Heart left ventricle (tissue), 16 donors: ENCODE data around the gene PANX3. TPM values are rescaled to one million over a fixed set of nuclear protein-coding genes. Genes with fewer than 3 reads are reported as not detected.

Source experiments
- ATAC-seq, 4 donors: fragments of 200-7000 bp; cut with Tn5 transposase; one replicate each; pipeline ENCODE4 v1.9.1; 2020 to 2022; ENCODE audit warnings: moderate library complexity in 4 of 4, mild to moderate bottlenecking in 3 of 4, moderate number of reproducible peaks in 1 of 4
- DNase-seq, 5 donors: peaks; one replicate each; pipeline ENCODE4 v3.0.0-alpha.2; 2020
- H3K27ac ChIP-seq, 12 donors: fragments of 200-600 bp; sonication (generic) in 4 of 12; one replicate each; pipeline versions ENCODE4 v1.5.0 to v1.8.0; 2016 to 2022; ENCODE audit warnings: mild to moderate bottlenecking in 2 of 12
- H3K27me3 ChIP-seq, 9 donors: fragments of 200-600 bp; sonication (generic) in 2 of 9; one replicate each; pipeline versions ENCODE4 v1.5.1 to v1.8.0; 2016 to 2022; ENCODE audit warnings: mild to moderate bottlenecking in 3 of 9
- H3K36me3 ChIP-seq, 9 donors: fragments of 200-600 bp; sonication (generic) in 2 of 9; one replicate each; pipeline versions ENCODE4 v1.5.0 to v1.8.0; 2018 to 2022; ENCODE audit warnings: mild to moderate bottlenecking in 2 of 9
- H3K4me1 ChIP-seq, 12 donors: fragments of 200-600 bp; sonication (generic) in 4 of 12; one replicate each; pipeline versions ENCODE4 v1.5.0 to v1.8.0; 2016 to 2022; ENCODE audit warnings: mild to moderate bottlenecking in 3 of 12
- H3K4me3 ChIP-seq, 12 donors: fragments of 200-600 bp; sonication (generic) in 4 of 12; one replicate each; pipeline versions ENCODE4 v1.5.0 to v1.8.0; 2017 to 2022; ENCODE audit warnings: mild to moderate bottlenecking in 9 of 12, moderate library complexity in 4 of 12
- H3K9me3 ChIP-seq, 12 donors: fragments of 200-600 bp; sonication (generic) in 4 of 12; one replicate each; pipeline versions ENCODE4 v1.5.0 to v1.8.0; 2016 to 2022; ENCODE audit warnings: mild to moderate bottlenecking in 1 of 12
- POLR2A ChIP-seq, 2 donors: fragments of 450-650 bp; IDR thresholded peaks; one replicate each; pipeline ENCODE4 v1.6.1; 2017; ENCODE audit warnings: antibody characterized with exemption in 2 of 2, mild to moderate bottlenecking in 2 of 2, moderate library complexity in 2 of 2
- WGBS, 4 donors: extraction: QIAGEN DNeasy Blood & Tissue Kit in 2 of 4; methylation state at CpG; one replicate each; pipeline versions ENCODE4 v1.1.5 to v1.1.7; 2013 to 2018; 5-methylcytosine and 5-hydroxymethylcytosine counted together
- intact Hi-C, 10 donors: fragments of 100-400 bp; cut with DNase I; formaldehyde crosslinking; loops; one replicate each; pipeline versions ENCODE4 v1.11.1 to v1.14.2; 2022
- polyA plus RNA-seq, 2 donors: library from polyadenylated mRNA; stranded (reverse); fragments of 200-250 nt; gene quantifications; one replicate each; pipeline ENCODE4 v1.2.3, GENCODE V29; 2013
- total RNA-seq, 9 donors: library from RNA; depleted of rRNA in 2 of 9; stranded (reverse); fragments of >200 nt in 2 of 9; fragmentation: NEBNext Ultra II Directional in 3 of 9; extraction: Animal tissue kit (Norgen Biotek cat#: 25700) in 3 of 9; gene quantifications; one replicate each; pipeline versions ENCODE4 v1.1.0 to v1.2.4, GENCODE V29; 2016 to 2023
- TF ChIP-seq, protein P1 (sequence below), 12 donors: fragments of 200-600 bp; sonication (generic) in 4 of 12; IDR thresholded peaks; one replicate each; pipeline versions ENCODE4 v1.5.0 to v1.8.0; 2018 to 2022; ENCODE audit warnings: antibody characterized with exemption in 12 of 12, mild to moderate bottlenecking in 5 of 12
- donor health status: ischemic (EF 13 %, LVEDD 7.1; RV severe dilation, severe dysfunction).
- donor health status: healthy with polysubstance abuse.
- donor health status: DM: no; HTN: yes; CAD: no.
- donor health status: DM: no; HTN: no; CAD: no.
- donor health status: ischemic (EF 25% LVEDD 6.9; RV normal size, moderate dysfunction).
- donor health status: ischemic (EF 25% LVEDD 5.7; RV mildly dilated, moderate dysfunction).
- donor health status: healthy.
- donor health status: DM: yes; HTN: yes; CAD: no.
- donor health status: ischemic (EF 35%, LVEDD 5.7; RV mildly dilated, moderate dysfunction).
- donor health status: nonischemic (EF 11% LVEDD 7.7; RV severe dilation, severe dysfunction).
- donor health status: DM: yes; HTN: yes; CAD: no.
- donor health status: PGD.
- donor health status: ischemic (EF 29% LVEDD 5.4; RV normal size, mild dysfunction).
- donor health status: nonischemic (EF 23%, LVEDD 6.1; RV moderate dilation, normal function).

The PANX3 gene
- total and polyA plus RNA-seq, 11 donors, result not detected

DNA sequence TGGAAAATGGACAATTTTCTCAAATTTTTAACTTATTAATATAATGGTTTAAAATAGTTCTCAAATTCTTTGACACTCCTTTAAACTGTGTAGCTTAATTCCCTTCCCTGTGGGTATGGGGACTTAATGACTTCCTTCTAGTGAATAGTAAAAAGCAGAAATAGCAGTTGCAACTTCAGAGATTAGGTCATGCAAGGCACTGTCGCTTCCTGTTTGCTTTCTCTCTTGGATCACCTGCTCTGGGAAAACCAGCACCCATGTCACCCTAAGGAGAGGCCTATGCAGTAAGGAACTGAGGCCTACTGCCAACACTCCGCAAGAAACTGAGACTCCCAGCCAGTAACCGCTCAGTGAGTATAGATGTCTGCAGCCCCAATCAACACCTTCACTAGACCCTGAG lies 5.5 kb upstream of the PANX3 start:
- TF ChIP-seq POLR2A (IDR thresholded peaks at IDR 0.05), result no peak
- TF ChIP-seq, protein P1, sequence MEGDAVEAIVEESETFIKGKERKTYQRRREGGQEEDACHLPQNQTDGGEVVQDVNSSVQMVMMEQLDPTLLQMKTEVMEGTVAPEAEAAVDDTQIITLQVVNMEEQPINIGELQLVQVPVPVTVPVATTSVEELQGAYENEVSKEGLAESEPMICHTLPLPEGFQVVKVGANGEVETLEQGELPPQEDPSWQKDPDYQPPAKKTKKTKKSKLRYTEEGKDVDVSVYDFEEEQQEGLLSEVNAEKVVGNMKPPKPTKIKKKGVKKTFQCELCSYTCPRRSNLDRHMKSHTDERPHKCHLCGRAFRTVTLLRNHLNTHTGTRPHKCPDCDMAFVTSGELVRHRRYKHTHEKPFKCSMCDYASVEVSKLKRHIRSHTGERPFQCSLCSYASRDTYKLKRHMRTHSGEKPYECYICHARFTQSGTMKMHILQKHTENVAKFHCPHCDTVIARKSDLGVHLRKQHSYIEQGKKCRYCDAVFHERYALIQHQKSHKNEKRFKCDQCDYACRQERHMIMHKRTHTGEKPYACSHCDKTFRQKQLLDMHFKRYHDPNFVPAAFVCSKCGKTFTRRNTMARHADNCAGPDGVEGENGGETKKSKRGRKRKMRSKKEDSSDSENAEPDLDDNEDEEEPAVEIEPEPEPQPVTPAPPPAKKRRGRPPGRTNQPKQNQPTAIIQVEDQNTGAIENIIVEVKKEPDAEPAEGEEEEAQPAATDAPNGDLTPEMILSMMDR (IDR thresholded peaks at IDR 0.05), result no peak
- H3K9me3 ChIP-seq, result no peaks in the 10 kb centered on the region
- 65 to 78% (median 67%) methylated on average over 3 of the region's 3 CpGs for WGBS, 4 donors
- H3K4me1 ChIP-seq, result no peaks in the 10 kb centered on the region
- intact Hi-C loops, result no loop called here
- DNase-seq (no peak), ATAC-seq (peak in 2 of 4 donors; percentile 36 to 39)
- no peaks in the 10 kb centered on the region for H3K27me3 ChIP-seq
- H3K4me3 ChIP-seq, result no peak overlapping the region
- no peaks in the 10 kb centered on the region for H3K36me3 ChIP-seq
- no peak overlapping the region for H3K27ac ChIP-seq

DNA sequence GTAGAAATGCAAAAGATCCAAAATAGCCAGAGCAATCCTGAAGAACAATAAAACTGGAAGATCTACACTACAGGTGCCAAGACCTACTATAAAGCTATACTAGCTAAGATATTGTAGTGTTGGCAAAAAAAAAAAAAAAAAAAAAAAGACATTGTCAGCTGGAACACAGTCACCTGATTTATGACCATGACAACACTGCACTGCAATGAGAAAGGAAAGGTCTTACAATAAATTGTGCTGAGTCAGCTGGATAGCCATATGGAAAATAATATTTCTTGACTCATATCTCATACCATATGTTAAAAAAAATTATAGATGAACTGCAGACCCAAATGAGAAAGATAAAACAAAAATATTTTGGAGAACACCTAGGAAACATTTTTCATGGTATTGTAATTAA lies 3.1 kb upstream of the PANX3 start:
- Histone ChIP-seq H3K27me3 (no peaks in the 10 kb centered on the region), H3K27ac (no peak overlapping the region), H3K4me1 (no peaks in the 10 kb centered on the region), H3K9me3 (no peaks in the 10 kb centered on the region), H3K4me3 (no peak overlapping the region), H3K36me3 (no peaks in the 10 kb centered on the region)
- no peak for TF ChIP-seq POLR2A (IDR thresholded peaks at IDR 0.05)
- TF ChIP-seq, protein P1 (IDR thresholded peaks at IDR 0.05), result no peak
- DNase-seq, result no peak
- ATAC-seq, result no peak
- intact Hi-C loops, result no loop called here

DNA sequence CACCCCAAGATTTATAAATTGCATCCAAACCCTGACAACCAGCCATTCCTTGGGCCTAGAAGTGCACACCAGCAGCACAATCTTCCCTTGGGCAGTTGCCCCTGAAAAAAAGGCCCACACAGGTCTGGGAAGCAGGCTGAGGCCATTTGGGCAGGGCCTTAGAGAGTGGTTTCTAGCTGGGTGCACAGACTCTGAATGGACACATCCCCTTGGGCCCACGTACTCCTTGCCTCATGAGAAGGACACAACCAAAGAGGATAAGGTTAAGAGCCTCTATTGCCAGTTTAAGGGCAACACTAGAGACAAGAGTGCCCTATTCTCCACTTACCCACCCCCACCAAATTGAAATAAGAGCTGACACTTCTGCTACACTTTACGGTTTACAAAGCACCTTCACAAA lies 933 bp upstream of the PANX3 start:
- peaks cover 0 to 17% (median 0%) of the 10 kb centered on the region in 9 donors for H3K27me3 ChIP-seq
- no peak for ATAC-seq
- DNase-seq, result no peak
- intact Hi-C loops, result no loop called here
- no peaks in the 10 kb centered on the region for H3K9me3 ChIP-seq
- H3K27ac ChIP-seq, result no peak overlapping the region
- TF ChIP-seq, protein P1 (IDR thresholded peaks at IDR 0.05), result no peak
- TF ChIP-seq POLR2A (IDR thresholded peaks at IDR 0.05), result no peak
- H3K4me1 ChIP-seq, result no peaks in the 10 kb centered on the region
- H3K4me3 ChIP-seq, result no peak overlapping the region
- WGBS, 4 donors, result 70 to 87% (median 85%) methylated on average over 2 of the region's 2 CpGs
- no peaks in the 10 kb centered on the region for H3K36me3 ChIP-seq

DNA sequence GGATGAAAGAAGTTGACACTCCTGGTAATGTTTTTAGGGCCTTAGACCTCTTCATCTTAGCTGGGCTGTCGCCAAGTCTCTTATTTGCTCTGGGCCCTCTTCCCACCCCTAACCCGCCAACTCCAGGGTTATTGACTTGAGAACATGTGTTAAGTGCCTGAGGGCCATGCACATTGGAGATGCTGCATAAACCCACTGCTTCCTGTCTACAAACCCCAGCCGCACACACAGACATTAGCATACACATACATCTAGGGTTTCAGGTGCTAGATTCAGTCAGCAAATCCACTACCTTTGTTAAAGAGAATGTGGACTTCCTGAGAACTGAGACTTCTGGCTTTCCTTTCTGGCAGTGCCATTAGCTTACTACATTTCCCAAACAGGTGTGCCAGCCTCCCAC lies 817 bp downstream of the PANX3 start:
- Histone ChIP-seq H3K9me3 (no peaks in the 10 kb centered on the region), H3K27ac (no peak overlapping the region), H3K4me3 (no peak overlapping the region), H3K36me3 (no peaks in the 10 kb centered on the region), H3K27me3 (peaks cover 0 to 28% (median 0%) of the 10 kb centered on the region in 9 donors), H3K4me1 (no peaks in the 10 kb centered on the region)
- no peak for DNase-seq
- TF ChIP-seq, protein P1 (IDR thresholded peaks at IDR 0.05), result no peak
- TF ChIP-seq POLR2A (IDR thresholded peaks at IDR 0.05), result no peak
- no peak for ATAC-seq
- 79 to 87% (median 82%) methylated on average over 3 of the region's 3 CpGs for WGBS, 4 donors
- intact Hi-C loops, result no loop called here
